Measurements from ENCODE around the gene OTOG. TPM values are rescaled to one million over a fixed set of nuclear protein-coding genes. Genes with fewer than 3 reads are reported as not detected.
A peak's percentile ranks its signal among the peaks of the same experiment; 100 is the strongest.

OTOG gene
- total RNA-seq, 6 experiments from 2014 or later: not detected

- DNase-seq (no peak), ATAC-seq (no peak)
- H3K4me1 ChIP-seq: no peaks in the 10 kb centered on the region
- intact Hi-C loops (cut with DNase I): no loop called here
- TF ChIP-seq POLR2A (IDR thresholded peaks at IDR 0.05) (no peak), CTCF (IDR thresholded peaks at IDR 0.05) (no peak)
- 77% methylated on average over 3 of the region's 7 CpGs for WGBS (ENCODE audit: insufficient coverage, low coverage, low lambda C conversion rate, missing lambda C conversion rate)
- no peak overlapping the region for H3K4me3 ChIP-seq
- H3K27me3 ChIP-seq: peaks cover 0 to 5% of the 10 kb centered on the region in 2 donors
- no peaks in the 10 kb centered on the region for H3K36me3 ChIP-seq
- no peaks in the 10 kb centered on the region for H3K9me3 ChIP-seq
- no peak overlapping the region for H3K27ac ChIP-seq
Measured at GRCh38 chr11:17672469-17672868, 125.4 kb downstream of the OTOG start.

GRCh38 chr11:17673951-17674350, 126.9 kb downstream of the OTOG start:
- Histone ChIP-seq H3K9me3 (no peaks in the 10 kb centered on the region), H3K4me3 (no peak overlapping the region), H3K4me1 (no peaks in the 10 kb centered on the region), H3K36me3 (no peaks in the 10 kb centered on the region), H3K27ac (no peak overlapping the region), H3K27me3 (peaks cover 0 to 2% of the 10 kb centered on the region in 2 donors)
- TF ChIP-seq CTCF (IDR thresholded peaks at IDR 0.05) (no peak), POLR2A (IDR thresholded peaks at IDR 0.05) (no peak)
- intact Hi-C loops (cut with DNase I): no loop called here
- ATAC-seq (no peak), DNase-seq (no peak)
- WGBS (ENCODE audit: insufficient coverage, low coverage, low lambda C conversion rate, missing lambda C conversion rate): 50% methylated on average over 1 of the region's 1 CpG

- intact Hi-C loops (cut with DNase I): no loop called here
- no peak overlapping the region for H3K4me3 ChIP-seq
- no peaks in the 10 kb centered on the region for H3K4me1 ChIP-seq
- H3K36me3 ChIP-seq: no peaks in the 10 kb centered on the region
- DNase-seq (no peak), ATAC-seq (no peak)
- H3K27ac ChIP-seq: no peak overlapping the region
- H3K27me3 ChIP-seq: no peaks in the 10 kb centered on the region
- no peak for TF ChIP-seq CTCF (IDR thresholded peaks at IDR 0.05)
- TF ChIP-seq POLR2A (IDR thresholded peaks at IDR 0.05): no peak
- H3K9me3 ChIP-seq: no peaks in the 10 kb centered on the region
Measured at GRCh38 chr11:17682848-17683247, 135.8 kb downstream of the OTOG start.

GRCh38 chr11:17683377-17684161, 136.5 kb downstream of the OTOG start:
- no peak overlapping the region for H3K4me3 ChIP-seq
- 31% methylated on average over 10 of the region's 12 CpGs for whole genome bisulfite sequencing (ENCODE audit: insufficient coverage, low coverage, low lambda C conversion rate, missing lambda C conversion rate)
- no peaks in the 10 kb centered on the region for H3K27me3 ChIP-seq
- H3K27ac ChIP-seq: no peak overlapping the region
- H3K36me3 ChIP-seq: no peaks in the 10 kb centered on the region
- TF ChIP-seq CTCF (IDR thresholded peaks at IDR 0.05) (no peak), POLR2A (IDR thresholded peaks at IDR 0.05) (no peak)
- H3K4me1 ChIP-seq: no peaks in the 10 kb centered on the region
- intact Hi-C loops (cut with DNase I): no loop called here
- ATAC-seq (peak; percentile 78 to 96 (median 93)), DNase-seq (peak; percentile 59 to 80 (median 74))
- no peaks in the 10 kb centered on the region for H3K9me3 ChIP-seq
